ENCODE data around the gene HECW1.

DNA sequence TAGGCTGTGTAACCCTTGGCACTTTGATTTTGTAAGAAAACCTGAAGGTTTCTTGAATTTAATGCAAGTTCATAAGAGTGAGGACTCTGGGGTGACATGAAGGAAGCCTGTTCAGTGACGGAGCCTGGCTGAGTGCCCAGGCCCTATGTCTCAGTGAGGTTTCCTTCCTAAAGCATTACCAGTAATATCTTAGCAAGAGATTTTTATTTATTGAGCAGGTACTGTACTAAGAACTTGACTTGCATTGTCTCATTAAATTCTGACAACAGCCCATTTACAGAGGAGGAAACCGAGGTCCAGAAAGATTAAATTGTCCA is 197.2 kb downstream of the HECW1 start:
- TF ChIP-seq EZH2 (IDR thresholded peaks at IDR 0.05) (no peak), EZH2phosphoT487 (IDR thresholded peaks at IDR 0.05) (no peak)
- TF ChIP-seq, protein P1, sequence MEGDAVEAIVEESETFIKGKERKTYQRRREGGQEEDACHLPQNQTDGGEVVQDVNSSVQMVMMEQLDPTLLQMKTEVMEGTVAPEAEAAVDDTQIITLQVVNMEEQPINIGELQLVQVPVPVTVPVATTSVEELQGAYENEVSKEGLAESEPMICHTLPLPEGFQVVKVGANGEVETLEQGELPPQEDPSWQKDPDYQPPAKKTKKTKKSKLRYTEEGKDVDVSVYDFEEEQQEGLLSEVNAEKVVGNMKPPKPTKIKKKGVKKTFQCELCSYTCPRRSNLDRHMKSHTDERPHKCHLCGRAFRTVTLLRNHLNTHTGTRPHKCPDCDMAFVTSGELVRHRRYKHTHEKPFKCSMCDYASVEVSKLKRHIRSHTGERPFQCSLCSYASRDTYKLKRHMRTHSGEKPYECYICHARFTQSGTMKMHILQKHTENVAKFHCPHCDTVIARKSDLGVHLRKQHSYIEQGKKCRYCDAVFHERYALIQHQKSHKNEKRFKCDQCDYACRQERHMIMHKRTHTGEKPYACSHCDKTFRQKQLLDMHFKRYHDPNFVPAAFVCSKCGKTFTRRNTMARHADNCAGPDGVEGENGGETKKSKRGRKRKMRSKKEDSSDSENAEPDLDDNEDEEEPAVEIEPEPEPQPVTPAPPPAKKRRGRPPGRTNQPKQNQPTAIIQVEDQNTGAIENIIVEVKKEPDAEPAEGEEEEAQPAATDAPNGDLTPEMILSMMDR (IDR thresholded peaks at IDR 0.05) = no peak

All from neural progenitor cell (in vitro differentiated cells).